HepG2 (cell line): ENCODE measurements around the gene GPR4. TPM values are rescaled to one million over a fixed set of nuclear protein-coding genes. Genes with fewer than 3 reads are reported as not detected.

Experiments used
- ATAC-seq: fragments of 200-7000 bp; cut with Tn5 transposase; 3 replicates; pipeline ENCODE4 v1.9.1; 2020; ENCODE audit warnings: mild to moderate bottlenecking, moderate library complexity
- BruUV-seq: library from RNA; stranded (reverse); fragments of 400-500 nt; replicated peaks from 2 replicates; lab custom pipeline; 2021; lab: Mats Ljungman, UMichigan
- CTCF ChIA-PET: fragments of 300-600 bp; formaldehyde crosslinking; extraction: SDS; loops from one replicate; lab custom pipeline; 2021; ENCODE audit warnings: low total read pairs, inconsistent platforms, low intra/inter-chr PET ratio; lab: Yijun Ruan, JAX
- POLR2A ChIA-PET: fragments of 350-600 bp; sonication (Branson Sonifier 250); formaldehyde crosslinking; loops from one replicate; lab custom pipeline; 2020; ENCODE audit warnings: antibody characterized with exemption, inconsistent platforms; lab: Yijun Ruan, JAX
- DNase-seq: peaks from one replicate; pipeline ENCODE4 v3.0.0-alpha.2; 2015; ENCODE audit warnings: low spot score
- FAIRE-seq: peaks from 3 replicates; lab custom pipeline; 2011; peaks lifted over from hg19 to GRCh38; lab: Jason Lieb, UNC
- H2AFZ ChIP-seq: one replicate; pipeline ENCODE4 v1.6.1; 2011; ENCODE audit warnings: low read length, inconsistent platforms
- H3K27ac ChIP-seq: fragments of 300-600 bp; 3 replicates; pipeline ENCODE4 v1.8.0; 2011; ENCODE audit warnings: mixed run types, mild to moderate bottlenecking, mixed read lengths, low read length, inconsistent platforms; ENCODE audit not compliant: insufficient read depth; ENCODE audit errors: extremely low read length
- H3K27me3 ChIP-seq, 2 experiments: fragments of 200-600 bp in 1 of 2; 2 replicates in 1 of 2; 3 replicates in 1 of 2; pipeline versions ENCODE4 v1.6.0 to v1.8.0; 2011; ENCODE audit warnings: low read length in 2 of 2, mild to moderate bottlenecking in 2 of 2, moderate library complexity in 2 of 2, inconsistent platforms in 1 of 2; ENCODE audit not compliant: insufficient read depth in 2 of 2, control insufficient read depth in 1 of 2
- H3K36me3 ChIP-seq, 2 experiments: fragments of 200-600 bp in 1 of 2; replicated peaks in 1 of 2; 2 replicates in 1 of 2; 3 replicates in 1 of 2; pipeline versions ENCODE4 v1.5.1 to v1.8.0; 2011; ENCODE audit warnings: low read length in 2 of 2, inconsistent platforms in 1 of 2; ENCODE audit not compliant: insufficient read depth in 2 of 2, control insufficient read depth in 1 of 2
- H3K4me1 ChIP-seq: 2 replicates; pipeline ENCODE4 v1.5.1; 2012; ENCODE audit warnings: low read length, inconsistent platforms; ENCODE audit not compliant: insufficient read depth
- H3K4me2 ChIP-seq: 2 replicates; pipeline ENCODE4 v1.6.0; 2011; ENCODE audit warnings: low read depth, low read length, inconsistent platforms
- H3K4me3 ChIP-seq, 3 experiments: fragments of 200-600 bp in 1 of 3; sonication (generic), shearing (Covaris generic) in 1 of 3; replicated peaks in 1 of 3; 2 replicates each; pipeline ENCODE4 v1.5.1; 2011 to 2016; ENCODE audit warnings: low read length in 3 of 3, inconsistent platforms in 2 of 3, low read depth in 2 of 3, mild to moderate bottlenecking in 2 of 3, control low read depth in 1 of 3, mixed read lengths in 1 of 3; ENCODE audit not compliant: insufficient read depth in 1 of 3
- H3K79me2 ChIP-seq: one replicate; pipeline ENCODE4 v1.6.1; 2011; ENCODE audit warnings: low read length, inconsistent platforms; ENCODE audit not compliant: insufficient read depth
- H3K9ac ChIP-seq: 2 replicates; pipeline ENCODE4 v1.6.0; 2011; ENCODE audit warnings: mild to moderate bottlenecking, low read depth, low read length, inconsistent platforms; ENCODE audit not compliant: insufficient read depth
- H3K9me3 ChIP-seq: 2 replicates; pipeline ENCODE4 v1.5.1; 2012; ENCODE audit warnings: mild to moderate bottlenecking, low read length
- H4K20me1 ChIP-seq: 2 replicates; pipeline ENCODE4 v1.6.0; 2011; ENCODE audit warnings: inconsistent platforms, mild to moderate bottlenecking, low read length, moderate library complexity; ENCODE audit not compliant: insufficient read depth
- ATF7 ChIP-seq, 2 experiments: fragments of 450-650 bp in 1 of 2; sonication (generic) in 1 of 2; formaldehyde crosslinking in 1 of 2; IDR thresholded peaks; 2 replicates each; pipeline versions ENCODE4 v1.4.0 to v1.6.1; 2016 to 2020; ENCODE audit warnings: antibody characterized with exemption in 1 of 2, mild to moderate bottlenecking in 1 of 2, missing genetic modification reagents in 1 of 2
- FOXP4 ChIP-seq: sonication (generic); formaldehyde crosslinking; IDR thresholded peaks from 2 replicates; pipeline ENCODE4 v1.4.0; 2020; ENCODE audit warnings: missing genetic modification reagents
- JUNB ChIP-seq: sonication (generic); formaldehyde crosslinking; IDR thresholded peaks from 2 replicates; pipeline ENCODE4 v1.8.0; 2022; ENCODE audit warnings: missing genetic modification reagents, mild to moderate bottlenecking, borderline replicate concordance
- KLF16 ChIP-seq, 2 experiments: sonication (generic) in 1 of 2; formaldehyde crosslinking in 1 of 2; IDR thresholded peaks; 2 replicates each; pipeline versions ENCODE4 v1.6.1 to v1.8.0; 2016 to 2023; ENCODE audit warnings: missing genetic modification reagents in 2 of 2, missing compliant biosample characterization in 1 of 2
- MLXIP ChIP-seq: sonication (generic); formaldehyde crosslinking; IDR thresholded peaks from 2 replicates; pipeline ENCODE4 v1.9.0; 2021; ENCODE audit warnings: missing genetic modification reagents, borderline replicate concordance
- SALL2 ChIP-seq: sonication (generic); formaldehyde crosslinking; IDR thresholded peaks from 2 replicates; pipeline ENCODE4 v1.8.1; 2023; ENCODE audit warnings: mild to moderate bottlenecking, missing genetic modification reagents, inconsistent platforms
- SP1 ChIP-seq, 2 experiments: fragments of 450-650 bp in 1 of 2; sonication (generic) in 1 of 2; formaldehyde crosslinking in 1 of 2; IDR thresholded peaks; 2 replicates each; pipeline versions ENCODE4 v1.4.0 to v1.6.1; 2016 to 2020; ENCODE audit warnings: missing genetic modification reagents in 1 of 2
- ZBTB33 ChIP-seq: sonication (generic); formaldehyde crosslinking; IDR thresholded peaks from 2 replicates; pipeline ENCODE4 v1.4.0; 2020; ENCODE audit warnings: missing genetic modification reagents
- ZNF317 ChIP-seq: sonication (generic); formaldehyde crosslinking; IDR thresholded peaks from 2 replicates; pipeline ENCODE4 v1.5.0; 2020; ENCODE audit warnings: mild to moderate bottlenecking, missing genetic modification reagents
- ZNF441 ChIP-seq: sonication (generic); formaldehyde crosslinking; IDR thresholded peaks from 2 replicates; pipeline ENCODE4 v1.7.0; 2021; ENCODE audit warnings: missing genetic modification reagents, borderline replicate concordance
- ZNF460 ChIP-seq: sonication (generic); formaldehyde crosslinking; IDR thresholded peaks from 2 replicates; pipeline ENCODE4 v1.5.1; 2020; ENCODE audit warnings: missing genetic modification reagents, mild to moderate bottlenecking, borderline replicate concordance
- ZNF512 ChIP-seq: sonication (generic); formaldehyde crosslinking; IDR thresholded peaks from 2 replicates; pipeline ENCODE4 v1.4.0; 2020; ENCODE audit warnings: mild to moderate bottlenecking, missing genetic modification reagents
- ZNF605 ChIP-seq: sonication (generic); formaldehyde crosslinking; IDR thresholded peaks from 2 replicates; pipeline ENCODE4 v1.8.0; 2022; ENCODE audit warnings: mild to moderate bottlenecking, missing genetic modification reagents
- ZNF883 ChIP-seq: sonication (generic); formaldehyde crosslinking; IDR thresholded peaks from 2 replicates; pipeline ENCODE4 v1.5.1; 2020; ENCODE audit warnings: mild to moderate bottlenecking, missing genetic modification reagents; ENCODE audit errors: not compliant biosample characterization
- WGBS: methylation state at CpG from one replicate; pipeline ENCODE4 v1.1.6; 2017; ENCODE audit warnings: low lambda C conversion rate; 5-methylcytosine and 5-hydroxymethylcytosine counted together
- in situ Hi-C: cut with HindIII; loops from 2 replicates; pipeline ENCODE4 v1.10.0; 2017; ENCODE audit warnings: low pct_unique_long_range_greater_than_20kb; ENCODE audit not compliant: extremely low pct_ligation_motif_present
- intact Hi-C: fragments of 100-400 bp; cut with micrococcal nuclease; formaldehyde crosslinking; loops from one replicate; pipeline ENCODE4 v1.10.0; 2022; ENCODE audit not compliant: unreplicated experiment
- polyA plus RNA-seq, 8 experiments: library from polyadenylated mRNA; depleted of rRNA in 3 of 8; stranded (reverse) in 7 of 8; unstranded in 1 of 8; fragments of >200 nt; fragmentation: Illumina TruSeq in 4 of 8; extraction: Trizol in 4 of 8; gene quantifications; 2 replicates each; pipeline versions ENCODE4 v1.2.1 to v1.2.3, GENCODE V29; 2011 to 2016; ENCODE audit warnings: low read depth in 4 of 8, missing spikeins in 1 of 8, mixed read lengths in 1 of 8; ENCODE audit not compliant: insufficient read depth in 1 of 8
- total RNA-seq, 5 experiments: library from RNA; depleted of rRNA; stranded (reverse); fragments of >200 nt; fragmentation: Illumina TruSeq; extraction: Trizol; gene quantifications; 2 replicates each; pipeline ENCODE4 v1.2.3, GENCODE V29; 2016; ENCODE audit warnings: low read depth in 1 of 5

The GPR4 gene
- total and polyA plus RNA-seq, 2 of the 13 experiments (the other 11 are each of a cell fraction or from before 2014, with no cell fraction given), result 0.15 TPM; not detected in 1

GRCh38 chr19:45640849-45641273 lies 38.8 kb upstream of the GPR4 start:
- POLR2A ChIA-PET, result interaction anchor here (0.7 to 5.9 kb wide), 16 partner anchors 9 to 76 kb away, joined by 3 to 56 read pairs (median 7); partner anchors contain the start of genes GIPR, OPA3 and QPCTL
- DNase-seq, result peak; percentile 13
- peak overlapping the region in 2 of 3 experiments; percentile 26 to 63; a peak in 4 of 6 replicates for H3K4me3 ChIP-seq
- peak; percentile 55 for TF ChIP-seq ZBTB33 (CRISPR knock-in tag)
- TF ChIP-seq SP1 (IDR thresholded peaks at IDR 0.05), result no peak
- 0 out of 2 replicates have a peak, but pooled peaks have one; percentile 16 for TF ChIP-seq SP1 (CRISPR knock-in tag; IDR thresholded peaks at IDR 0.05)
- TF ChIP-seq MLXIP (CRISPR knock-in tag), result no peak
- peak; percentile 22; the same call in 1 of the 2 replicates for TF ChIP-seq FOXP4 (CRISPR knock-in tag)
- TF ChIP-seq ZNF512 (CRISPR knock-in tag), result peak; percentile 17; the same call in 1 of the 2 replicates
- peak; percentile 5; the same call in 1 of the 2 replicates for TF ChIP-seq ZNF605 (CRISPR knock-in tag)
- TF ChIP-seq JUNB (CRISPR knock-in tag), result no peak
- TF ChIP-seq ZNF883 (CRISPR knock-in tag), result no peak
- no peak for TF ChIP-seq ZNF317 (CRISPR knock-in tag)
- TF ChIP-seq ZNF460 (CRISPR knock-in tag), result no peak
- TF ChIP-seq ATF7 (IDR thresholded peaks at IDR 0.05), result no peak
- no peak for TF ChIP-seq ATF7 (CRISPR knock-in tag; IDR thresholded peaks at IDR 0.05)
- no peak for TF ChIP-seq SALL2
- TF ChIP-seq ZNF441 (CRISPR knock-in tag), result no peak
- TF ChIP-seq KLF16 (CRISPR knock-in tag; IDR thresholded peaks at IDR 0.05), result peak in 1 of 2 experiments; percentile 14; a peak in 1 of 4 replicates

More at GRCh38 chr19:45640849-45641273, 38.8 kb upstream of the GPR4 start:
- Histone ChIP-seq H3K4me2 (peak overlapping the region; percentile 98), H3K36me3 (no peaks in the 10 kb centered on the region), H3K4me1 (peaks cover 66% of the 10 kb centered on the region), H2AFZ (no peak overlapping the region), H3K27ac (no peak overlapping the region), H3K9me3 (no peaks in the 10 kb centered on the region), H3K27me3 (peaks cover 0 to 9% of the 10 kb centered on the region in 2 experiments; a peak in 2 of 5 replicates), H4K20me1 (no peaks in the 10 kb centered on the region), H3K9ac (no peak overlapping the region), H3K79me2 (no peaks in the 10 kb centered on the region)
- intact Hi-C loops, result loop anchor here (5.0 kb wide), 1 partner anchor 144 kb away; the partner anchor contains the start of genes PPM1N and RTN2
- CTCF ChIA-PET, result interaction anchor here (3.7 to 4.0 kb wide), 2 partner anchors 34 to 49 kb away, joined by 29 to 45 read pairs; no protein-coding TSS in a partner anchor
- ATAC-seq (no peak), FAIRE-seq (no peak)
- BruUV-seq, result no TSS peak
- in situ Hi-C loops, result loop anchor here (5.0 kb wide), 1 partner anchor 49 kb away; no protein-coding TSS in a partner anchor
- WGBS, result 47% methylated on average over 17 of the region's 17 CpGs
